IMR-90 (cell line): ENCODE measurements around the gene SLC35F1.

Experiments
- CEBPB ChIP-seq: IDR thresholded peaks from 2 replicates; pipeline ENCODE4 v1.6.1; 2012; ENCODE audit warnings: low read depth, low read length, improper control_type of control experiment
- POLR2A ChIP-seq: IDR thresholded peaks from 2 replicates; pipeline ENCODE4 v1.6.1; 2012; ENCODE audit warnings: mild to moderate bottlenecking, low read depth, low read length
- RAD21 ChIP-seq: IDR thresholded peaks from 2 replicates; pipeline ENCODE4 v1.6.1; 2012; ENCODE audit warnings: low read length, improper control_type of control experiment
- USF2 ChIP-seq: fragments of 150-350 bp; IDR thresholded peaks from 2 replicates; pipeline ENCODE4 v1.6.1; 2017; ENCODE audit warnings: mild to moderate bottlenecking, antibody characterized with exemption, low read length, low read depth
- TF ChIP-seq, protein P1 (sequence below): conservative IDR thresholded peaks from 2 replicates; pipeline ENCODE4 v1.5.1; 2012; ENCODE audit warnings: mild to moderate bottlenecking, low read depth, low read length, improper control_type of control experiment

DNA sequence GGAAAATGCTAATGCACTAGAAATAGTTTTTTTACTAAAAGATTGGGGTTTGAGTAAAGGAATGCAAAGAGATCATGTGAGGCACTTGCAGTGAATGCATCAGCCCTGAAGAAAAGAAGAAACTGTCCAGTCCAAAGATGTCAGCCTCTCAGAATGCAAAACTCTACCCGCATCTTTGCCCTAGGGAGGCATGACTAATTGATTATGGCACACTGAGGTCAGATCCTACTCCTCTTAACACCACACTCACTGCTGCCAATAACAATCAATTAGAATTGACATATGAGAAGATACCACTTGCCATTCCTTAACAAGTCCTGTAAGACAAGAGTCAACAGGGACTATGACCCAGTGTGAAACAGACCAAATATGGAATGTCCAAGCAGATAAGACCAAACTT, 378.7 kb downstream of the SLC35F1 start:
- TF ChIP-seq, protein P1, sequence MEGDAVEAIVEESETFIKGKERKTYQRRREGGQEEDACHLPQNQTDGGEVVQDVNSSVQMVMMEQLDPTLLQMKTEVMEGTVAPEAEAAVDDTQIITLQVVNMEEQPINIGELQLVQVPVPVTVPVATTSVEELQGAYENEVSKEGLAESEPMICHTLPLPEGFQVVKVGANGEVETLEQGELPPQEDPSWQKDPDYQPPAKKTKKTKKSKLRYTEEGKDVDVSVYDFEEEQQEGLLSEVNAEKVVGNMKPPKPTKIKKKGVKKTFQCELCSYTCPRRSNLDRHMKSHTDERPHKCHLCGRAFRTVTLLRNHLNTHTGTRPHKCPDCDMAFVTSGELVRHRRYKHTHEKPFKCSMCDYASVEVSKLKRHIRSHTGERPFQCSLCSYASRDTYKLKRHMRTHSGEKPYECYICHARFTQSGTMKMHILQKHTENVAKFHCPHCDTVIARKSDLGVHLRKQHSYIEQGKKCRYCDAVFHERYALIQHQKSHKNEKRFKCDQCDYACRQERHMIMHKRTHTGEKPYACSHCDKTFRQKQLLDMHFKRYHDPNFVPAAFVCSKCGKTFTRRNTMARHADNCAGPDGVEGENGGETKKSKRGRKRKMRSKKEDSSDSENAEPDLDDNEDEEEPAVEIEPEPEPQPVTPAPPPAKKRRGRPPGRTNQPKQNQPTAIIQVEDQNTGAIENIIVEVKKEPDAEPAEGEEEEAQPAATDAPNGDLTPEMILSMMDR: no peak
- TF ChIP-seq POLR2A (no peak), USF2 (no peak), CEBPB (no peak), RAD21 (no peak)
